ENCODE data around the gene TSFM. TPM values are rescaled to one million over a fixed set of nuclear protein-coding genes. Genes with fewer than 3 reads are reported as not detected.

Gene TSFM
- total and polyA plus RNA-seq, 9 of the 15 experiments (the other 6 are each of a cell fraction or from before 2014, with no cell fraction given) = 44.6 to 198 (median 60.2) TPM

DNA sequence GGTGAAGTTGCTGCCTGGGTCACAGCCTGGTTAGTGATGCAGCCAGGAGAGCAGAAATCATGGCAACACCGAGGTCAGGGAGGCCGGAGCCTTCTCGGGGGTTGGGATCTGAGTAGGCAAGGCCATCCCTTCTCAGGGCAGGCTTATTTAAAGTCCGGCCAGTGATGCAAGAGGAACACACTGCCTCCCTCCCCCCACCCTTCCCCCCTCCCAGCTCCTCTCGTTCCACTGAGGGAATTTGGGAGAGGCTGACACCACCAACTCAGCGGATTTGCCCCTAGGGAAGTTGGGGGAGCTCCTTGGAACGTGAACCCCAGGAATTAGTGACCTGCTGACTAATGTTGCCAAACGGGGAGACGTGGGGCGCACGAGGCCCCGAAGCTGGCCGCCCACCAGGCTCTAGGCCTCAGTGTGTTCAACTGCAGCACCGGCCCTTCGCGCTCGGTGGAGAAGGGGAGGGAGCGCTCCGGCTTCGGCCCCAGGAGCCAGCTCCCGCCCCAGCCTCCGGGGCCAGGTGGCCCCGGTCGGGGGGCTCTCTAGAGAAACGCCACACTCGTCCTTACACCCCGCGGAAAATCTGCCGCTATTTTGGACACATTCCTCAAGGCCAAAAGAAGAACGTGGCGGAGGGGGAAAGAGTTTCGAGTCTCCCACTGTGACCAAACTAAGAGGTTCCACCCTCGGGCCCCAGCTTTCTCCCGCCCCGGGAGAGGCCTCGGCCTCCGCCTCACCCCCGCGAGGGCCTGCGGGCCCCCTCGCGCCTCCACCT is 62.3 kb downstream of the TSFM start (continued):
- TF ChIP-seq TEAD4 (IDR thresholded peaks at IDR 0.05; ENCODE audit: low read length) (0 out of 2 replicates have a peak, but pooled peaks have one; percentile 5), TEAD4 (CRISPR knock-in tag; IDR thresholded peaks at IDR 0.05; ENCODE audit: borderline replicate concordance) (no peak), HMGN3 (IDR thresholded peaks at IDR 0.05; ENCODE audit: borderline replicate concordance, extremely low read depth, insufficient read length, low read depth, low read length) (no peak), MYC (IDR thresholded peaks at IDR 0.05; ENCODE audit: low read depth, low read length) (peak; percentile 10; the same call in 1 of the 2 replicates), MYC (CRISPR knock-in tag; IDR thresholded peaks at IDR 0.05; ENCODE audit: borderline replicate concordance, low read depth) (no peak), FOXM1 (IDR thresholded peaks at IDR 0.05; ENCODE audit: low read depth) (no peak), FOXM1 (CRISPR knock-in tag; IDR thresholded peaks at IDR 0.05; ENCODE audit: low read depth) (no peak), SLC30A9 (CRISPR knock-in tag; IDR thresholded peaks at IDR 0.05) (no peak), PREB (CRISPR knock-in tag; IDR thresholded peaks at IDR 0.05) (no peak), ZNF431 (CRISPR knock-in tag; IDR thresholded peaks at IDR 0.05) (no peak), ZNF316 (IDR thresholded peaks at IDR 0.05) (no peak), PKNOX1 (IDR thresholded peaks at IDR 0.05) (no peak)
- TF ChIP-seq, protein P1, sequence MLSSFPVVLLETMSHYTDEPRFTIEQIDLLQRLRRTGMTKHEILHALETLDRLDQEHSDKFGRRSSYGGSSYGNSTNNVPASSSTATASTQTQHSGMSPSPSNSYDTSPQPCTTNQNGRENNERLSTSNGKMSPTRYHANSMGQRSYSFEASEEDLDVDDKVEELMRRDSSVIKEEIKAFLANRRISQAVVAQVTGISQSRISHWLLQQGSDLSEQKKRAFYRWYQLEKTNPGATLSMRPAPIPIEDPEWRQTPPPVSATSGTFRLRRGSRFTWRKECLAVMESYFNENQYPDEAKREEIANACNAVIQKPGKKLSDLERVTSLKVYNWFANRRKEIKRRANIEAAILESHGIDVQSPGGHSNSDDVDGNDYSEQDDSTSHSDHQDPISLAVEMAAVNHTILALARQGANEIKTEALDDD (IDR thresholded peaks at IDR 0.05) = no peak
- TF ChIP-seq, protein P2, sequence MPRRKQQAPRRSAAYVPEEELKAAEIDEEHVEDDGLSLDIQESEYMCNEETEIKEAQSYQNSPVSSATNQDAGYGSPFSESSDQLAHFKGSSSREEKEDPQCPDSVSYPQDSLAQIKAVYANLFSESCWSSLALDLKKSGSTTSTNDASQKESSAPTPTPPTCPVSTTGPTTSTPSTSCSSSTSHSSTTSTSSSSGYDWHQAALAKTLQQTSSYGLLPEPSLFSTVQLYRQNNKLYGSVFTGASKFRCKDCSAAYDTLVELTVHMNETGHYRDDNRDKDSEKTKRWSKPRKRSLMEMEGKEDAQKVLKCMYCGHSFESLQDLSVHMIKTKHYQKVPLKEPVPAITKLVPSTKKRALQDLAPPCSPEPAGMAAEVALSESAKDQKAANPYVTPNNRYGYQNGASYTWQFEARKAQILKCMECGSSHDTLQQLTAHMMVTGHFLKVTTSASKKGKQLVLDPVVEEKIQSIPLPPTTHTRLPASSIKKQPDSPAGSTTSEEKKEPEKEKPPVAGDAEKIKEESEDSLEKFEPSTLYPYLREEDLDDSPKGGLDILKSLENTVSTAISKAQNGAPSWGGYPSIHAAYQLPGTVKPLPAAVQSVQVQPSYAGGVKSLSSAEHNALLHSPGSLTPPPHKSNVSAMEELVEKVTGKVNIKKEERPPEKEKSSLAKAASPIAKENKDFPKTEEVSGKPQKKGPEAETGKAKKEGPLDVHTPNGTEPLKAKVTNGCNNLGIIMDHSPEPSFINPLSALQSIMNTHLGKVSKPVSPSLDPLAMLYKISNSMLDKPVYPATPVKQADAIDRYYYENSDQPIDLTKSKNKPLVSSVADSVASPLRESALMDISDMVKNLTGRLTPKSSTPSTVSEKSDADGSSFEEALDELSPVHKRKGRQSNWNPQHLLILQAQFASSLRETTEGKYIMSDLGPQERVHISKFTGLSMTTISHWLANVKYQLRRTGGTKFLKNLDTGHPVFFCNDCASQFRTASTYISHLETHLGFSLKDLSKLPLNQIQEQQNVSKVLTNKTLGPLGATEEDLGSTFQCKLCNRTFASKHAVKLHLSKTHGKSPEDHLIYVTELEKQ (CRISPR knock-in tag; IDR thresholded peaks at IDR 0.05) = no peak

All from K562 (cell line).